A549 (cell line): ENCODE results near the gene PPP2R2C.

Experiments used
- CBX2 ChIP-seq: fragments of 200-600 bp; sonication (generic); IDR thresholded peaks from 2 replicates; pipeline ENCODE4 v1.6.1; 2016; ENCODE audit warnings: low read depth, mild to moderate bottlenecking, borderline replicate concordance
- CHD2 ChIP-seq: fragments of 150-350 bp; IDR thresholded peaks from 2 replicates; pipeline ENCODE4 v1.6.1; 2014; ENCODE audit warnings: low read length; ENCODE audit not compliant: partially characterized antibody
- EP300 ChIP-seq, 2 experiments: fragments of >200 bp; sonication (Bioruptor Twin); formaldehyde crosslinking; IDR thresholded peaks; 2 replicates in 1 of 2; 3 replicates in 1 of 2; pipeline ENCODE4 v1.6.1; 2016 to 2017
- HDAC2 ChIP-seq: fragments of 200-600 bp; sonication (generic); IDR thresholded peaks from 2 replicates; pipeline ENCODE4 v1.6.1; 2016
- JUN ChIP-seq, 2 experiments: fragments of >200 bp; sonication (Bioruptor Twin); formaldehyde crosslinking; IDR thresholded peaks; 2 replicates in 1 of 2; 3 replicates in 1 of 2; pipeline ENCODE4 v1.6.1; 2016 to 2017
- JUNB ChIP-seq: fragments of >200 bp; sonication (Bioruptor Twin); formaldehyde crosslinking; IDR thresholded peaks from 2 replicates; pipeline ENCODE4 v1.6.1; 2016
- KDM1A ChIP-seq: fragments of 200-600 bp; sonication (generic); IDR thresholded peaks from 2 replicates; pipeline ENCODE4 v1.6.1; 2016; ENCODE audit warnings: low read depth, mild to moderate bottlenecking
- MYC ChIP-seq: IDR thresholded peaks from 2 replicates; pipeline ENCODE4 v1.6.1; 2012; ENCODE audit warnings: mild to moderate bottlenecking, inconsistent platforms, low read length, improper control_type of control experiment, borderline replicate concordance
- POLR2A ChIP-seq: IDR thresholded peaks from 2 replicates; pipeline ENCODE4 v1.6.1; 2012; ENCODE audit warnings: mild to moderate bottlenecking, low read length
- POLR2AphosphoS2 ChIP-seq: conservative IDR thresholded peaks from 2 replicates; pipeline ENCODE4 v1.6.1; 2012; ENCODE audit warnings: low read length, improper control_type of control experiment, inconsistent platforms
- RFX5 ChIP-seq: fragments of 450-650 bp; IDR thresholded peaks from 2 replicates; pipeline ENCODE4 v1.7.1; 2014; ENCODE audit warnings: antibody characterized with exemption, mild to moderate bottlenecking, moderate library complexity
- TF ChIP-seq, protein P1 (sequence below): fragments of 250-450 bp; sonication (Bioruptor Pico); IDR thresholded peaks from 2 replicates; pipeline ENCODE4 v1.5.0; 2021; ENCODE audit warnings: mild to moderate bottlenecking, moderate library complexity, borderline replicate concordance
- TF ChIP-seq, protein P2 (sequence below): fragments of >200 bp; sonication (Bioruptor Twin); formaldehyde crosslinking; IDR thresholded peaks from 3 replicates; pipeline ENCODE4 v1.5.1; 2016
- TF ChIP-seq, protein P3 (sequence below): fragments of 200-600 bp; sonication (generic); IDR thresholded peaks from 2 replicates; pipeline ENCODE4 v1.6.1; 2016; ENCODE audit warnings: antibody characterized with exemption, mild to moderate bottlenecking, moderate library complexity

- TF ChIP-seq POLR2A (no peak), JUN (IDR thresholded peaks at IDR 0.05) (no peak), CBX2 (no peak), RFX5 (no peak), KDM1A (no peak), POLR2AphosphoS2 (no peak), CHD2 (no peak), EP300 (IDR thresholded peaks at IDR 0.05) (no peak), MYC (no peak), JUNB (no peak), HDAC2 (no peak)
- TF ChIP-seq, protein P1, sequence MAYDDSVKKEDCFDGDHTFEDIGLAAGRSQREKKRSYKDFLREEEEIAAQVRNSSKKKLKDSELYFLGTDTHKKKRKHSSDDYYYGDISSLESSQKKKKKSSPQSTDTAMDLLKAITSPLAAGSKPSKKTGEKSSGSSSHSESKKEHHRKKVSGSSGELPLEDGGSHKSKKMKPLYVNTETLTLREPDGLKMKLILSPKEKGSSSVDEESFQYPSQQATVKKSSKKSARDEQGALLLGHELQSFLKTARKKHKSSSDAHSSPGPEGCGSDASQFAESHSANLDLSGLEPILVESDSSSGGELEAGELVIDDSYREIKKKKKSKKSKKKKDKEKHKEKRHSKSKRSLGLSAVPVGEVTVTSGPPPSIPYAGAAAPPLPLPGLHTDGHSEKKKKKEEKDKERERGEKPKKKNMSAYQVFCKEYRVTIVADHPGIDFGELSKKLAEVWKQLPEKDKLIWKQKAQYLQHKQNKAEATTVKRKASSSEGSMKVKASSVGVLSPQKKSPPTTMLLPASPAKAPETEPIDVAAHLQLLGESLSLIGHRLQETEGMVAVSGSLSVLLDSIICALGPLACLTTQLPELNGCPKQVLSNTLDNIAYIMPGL, result no peak
- TF ChIP-seq, protein P2, sequence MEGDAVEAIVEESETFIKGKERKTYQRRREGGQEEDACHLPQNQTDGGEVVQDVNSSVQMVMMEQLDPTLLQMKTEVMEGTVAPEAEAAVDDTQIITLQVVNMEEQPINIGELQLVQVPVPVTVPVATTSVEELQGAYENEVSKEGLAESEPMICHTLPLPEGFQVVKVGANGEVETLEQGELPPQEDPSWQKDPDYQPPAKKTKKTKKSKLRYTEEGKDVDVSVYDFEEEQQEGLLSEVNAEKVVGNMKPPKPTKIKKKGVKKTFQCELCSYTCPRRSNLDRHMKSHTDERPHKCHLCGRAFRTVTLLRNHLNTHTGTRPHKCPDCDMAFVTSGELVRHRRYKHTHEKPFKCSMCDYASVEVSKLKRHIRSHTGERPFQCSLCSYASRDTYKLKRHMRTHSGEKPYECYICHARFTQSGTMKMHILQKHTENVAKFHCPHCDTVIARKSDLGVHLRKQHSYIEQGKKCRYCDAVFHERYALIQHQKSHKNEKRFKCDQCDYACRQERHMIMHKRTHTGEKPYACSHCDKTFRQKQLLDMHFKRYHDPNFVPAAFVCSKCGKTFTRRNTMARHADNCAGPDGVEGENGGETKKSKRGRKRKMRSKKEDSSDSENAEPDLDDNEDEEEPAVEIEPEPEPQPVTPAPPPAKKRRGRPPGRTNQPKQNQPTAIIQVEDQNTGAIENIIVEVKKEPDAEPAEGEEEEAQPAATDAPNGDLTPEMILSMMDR, result no peak
- TF ChIP-seq, protein P3, sequence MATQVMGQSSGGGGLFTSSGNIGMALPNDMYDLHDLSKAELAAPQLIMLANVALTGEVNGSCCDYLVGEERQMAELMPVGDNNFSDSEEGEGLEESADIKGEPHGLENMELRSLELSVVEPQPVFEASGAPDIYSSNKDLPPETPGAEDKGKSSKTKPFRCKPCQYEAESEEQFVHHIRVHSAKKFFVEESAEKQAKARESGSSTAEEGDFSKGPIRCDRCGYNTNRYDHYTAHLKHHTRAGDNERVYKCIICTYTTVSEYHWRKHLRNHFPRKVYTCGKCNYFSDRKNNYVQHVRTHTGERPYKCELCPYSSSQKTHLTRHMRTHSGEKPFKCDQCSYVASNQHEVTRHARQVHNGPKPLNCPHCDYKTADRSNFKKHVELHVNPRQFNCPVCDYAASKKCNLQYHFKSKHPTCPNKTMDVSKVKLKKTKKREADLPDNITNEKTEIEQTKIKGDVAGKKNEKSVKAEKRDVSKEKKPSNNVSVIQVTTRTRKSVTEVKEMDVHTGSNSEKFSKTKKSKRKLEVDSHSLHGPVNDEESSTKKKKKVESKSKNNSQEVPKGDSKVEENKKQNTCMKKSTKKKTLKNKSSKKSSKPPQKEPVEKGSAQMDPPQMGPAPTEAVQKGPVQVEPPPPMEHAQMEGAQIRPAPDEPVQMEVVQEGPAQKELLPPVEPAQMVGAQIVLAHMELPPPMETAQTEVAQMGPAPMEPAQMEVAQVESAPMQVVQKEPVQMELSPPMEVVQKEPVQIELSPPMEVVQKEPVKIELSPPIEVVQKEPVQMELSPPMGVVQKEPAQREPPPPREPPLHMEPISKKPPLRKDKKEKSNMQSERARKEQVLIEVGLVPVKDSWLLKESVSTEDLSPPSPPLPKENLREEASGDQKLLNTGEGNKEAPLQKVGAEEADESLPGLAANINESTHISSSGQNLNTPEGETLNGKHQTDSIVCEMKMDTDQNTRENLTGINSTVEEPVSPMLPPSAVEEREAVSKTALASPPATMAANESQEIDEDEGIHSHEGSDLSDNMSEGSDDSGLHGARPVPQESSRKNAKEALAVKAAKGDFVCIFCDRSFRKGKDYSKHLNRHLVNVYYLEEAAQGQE, result no peak
These were observed 47.1 kb downstream of the PPP2R2C start for GRCh38 chr4:6425336-6425735.
